Effector memory CD4-positive, alpha-beta T cell (primary cell): Measurements from ENCODE around the gene OPN3.

Experiments
- DNase-seq, 3 donors: peaks; one replicate each; pipeline ENCODE4 v3.0.0-alpha.2; 2020
- H3K27ac ChIP-seq: 2 replicates; pipeline ENCODE4 v1.7.0; 2013; ENCODE audit warnings: mild to moderate bottlenecking, low read length, moderate library complexity; ENCODE audit not compliant: insufficient read depth, poor library complexity, severe bottlenecking
- H3K27me3 ChIP-seq: replicated peaks from 2 replicates; pipeline ENCODE4 v1.7.0; 2013; ENCODE audit warnings: mild to moderate bottlenecking, low read length; ENCODE audit not compliant: insufficient read depth, control insufficient read depth, poor library complexity, severe bottlenecking
- H3K36me3 ChIP-seq: 2 replicates; pipeline ENCODE4 v1.7.0; 2013; ENCODE audit warnings: mild to moderate bottlenecking, low read length, moderate library complexity; ENCODE audit not compliant: control insufficient read depth, insufficient read depth
- H3K4me1 ChIP-seq: 2 replicates; pipeline ENCODE4 v1.7.0; 2013; ENCODE audit warnings: low read length, mild to moderate bottlenecking; ENCODE audit not compliant: control insufficient read depth, insufficient read depth, poor library complexity, severe bottlenecking
- H3K4me3 ChIP-seq: 2 replicates; pipeline ENCODE4 v1.7.0; 2013; ENCODE audit warnings: low read length, low read depth, mild to moderate bottlenecking; ENCODE audit not compliant: insufficient read depth, poor library complexity, severe bottlenecking
- H3K9me3 ChIP-seq: 2 replicates; pipeline ENCODE4 v1.7.0; 2013; ENCODE audit warnings: mild to moderate bottlenecking, low read length, moderate library complexity; ENCODE audit not compliant: control insufficient read depth

The OPN3 gene

DNA sequence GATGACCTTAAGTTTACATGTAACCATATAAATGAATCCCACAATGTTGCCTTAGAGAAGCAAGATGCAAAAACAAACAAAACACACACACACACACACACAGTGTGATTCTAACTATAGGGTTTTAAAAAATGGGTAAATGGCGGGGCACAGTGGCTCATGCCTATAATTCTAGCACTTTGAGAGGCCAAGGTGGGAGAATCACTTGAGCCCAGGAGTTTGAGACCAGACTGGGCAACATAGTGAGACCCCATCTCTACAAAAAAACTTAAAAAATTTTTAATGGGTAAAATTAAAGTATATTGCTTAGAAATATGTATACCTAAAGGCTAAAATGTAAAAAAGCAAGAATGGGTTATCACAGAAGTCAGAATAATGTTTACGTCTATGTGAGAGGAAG, 92.2 kb downstream of the OPN3 start:
- Histone ChIP-seq H3K27me3 (no peaks in the 10 kb centered on the region), H3K27ac (no peak overlapping the region), H3K36me3 (no peaks in the 10 kb centered on the region), H3K4me3 (no peak overlapping the region), H3K9me3 (no peaks in the 10 kb centered on the region), H3K4me1 (no peaks in the 10 kb centered on the region)
- no peak for DNase-seq
